Gastrocnemius medialis (tissue), 4 donors: ENCODE data around the gene DGKG.

Source experiments
- CTCF ChIP-seq, 5 experiments: fragments of 450-650 bp in 3 of 5; fragments of 200-600 bp in 2 of 5; sonication (generic) in 2 of 5; IDR thresholded peaks in 4 of 5; conservative IDR thresholded peaks in 1 of 5; 1 replicate in 4 of 5; 2 replicates in 1 of 5; pipeline ENCODE4 v1.5.1; 2016 to 2019; ENCODE audit warnings: antibody characterized with exemption in 5 of 5, mild to moderate bottlenecking in 3 of 5, moderate library complexity in 3 of 5
- POLR2A ChIP-seq, 2 donors: fragments of 450-650 bp; IDR thresholded peaks; one replicate each; pipeline ENCODE4 v1.6.1; 2017; ENCODE audit warnings: antibody characterized with exemption in 2 of 2, mild to moderate bottlenecking in 2 of 2, moderate library complexity in 2 of 2

- TF ChIP-seq CTCF (IDR thresholded peaks at IDR 0.05 in 4 of 5, conservative IDR thresholded peaks at IDR 0.05 in 1 of 5): no peak
- no peak for TF ChIP-seq POLR2A (IDR thresholded peaks at IDR 0.05)
These were observed 115.1 kb downstream of the DGKG start for GRCh38 chr3:186246941-186247340.
